Measurements from ENCODE around the gene STX5. TPM values are rescaled to one million over a fixed set of nuclear protein-coding genes. Genes with fewer than 3 reads are reported as not detected.

STX5 gene
- total and polyA plus RNA-seq, 8 donors = 18.6 to 31.2 (median 26.9) TPM

GRCh38 chr11:62817129-62817528 is 14.7 kb downstream of the STX5 start:
- 90% methylated on average over 4 of the region's 4 CpGs for WGBS, 2 donors
- FAIRE-seq (no peak), ATAC-seq (no peak), DNase-seq (no peak)
- Histone ChIP-seq H3K27me3 (no peaks in the 10 kb centered on the region), H3K4me1 (no peaks in the 10 kb centered on the region), H3K9me3 (no peaks in the 10 kb centered on the region), H3K4me3 (no peak overlapping the region), H3K36me3 (peaks cover 4 to 51% (median 23%) of the 10 kb centered on the region in 3 donors), H3K27ac (no peak overlapping the region)
- intact Hi-C loops (cut with DNase I) = no loop called here
- TF ChIP-seq CTCF (IDR thresholded peaks at IDR 0.05) = no peak

DNA sequence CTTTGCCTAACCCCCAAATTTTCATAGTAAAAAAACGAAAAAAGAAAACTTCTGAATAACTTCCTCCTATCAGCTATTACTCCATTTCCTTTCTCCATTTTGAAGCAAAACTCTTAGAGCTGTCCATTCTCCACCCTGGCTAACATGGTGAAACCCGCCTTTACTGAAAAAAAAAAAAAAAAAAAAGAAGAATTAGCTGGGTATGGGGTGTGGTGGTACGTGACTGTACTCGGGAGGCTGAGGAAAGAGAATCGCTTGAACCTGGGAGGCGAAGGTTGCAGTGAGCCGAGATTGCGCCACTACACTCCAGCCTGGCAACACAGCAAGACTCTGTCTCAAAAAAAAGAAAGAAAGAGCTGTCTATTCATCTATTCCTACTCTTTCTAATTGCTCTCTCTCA is 15.3 kb downstream of the STX5 start:
- no peaks in the 10 kb centered on the region for H3K4me1 ChIP-seq
- 87 to 92% methylated on average over 8 of the region's 8 CpGs for WGBS, 2 donors
- DNase-seq (peak in 1 of 6 donors; percentile 6), ATAC-seq (no peak), FAIRE-seq (no peak)
- H3K9me3 ChIP-seq = no peaks in the 10 kb centered on the region
- H3K4me3 ChIP-seq = no peak overlapping the region
- peak overlapping the region in 1 of 4 donors; percentile 33 for H3K27ac ChIP-seq
- no peak for TF ChIP-seq CTCF (IDR thresholded peaks at IDR 0.05)
- intact Hi-C loops (cut with DNase I) = no loop called here
- no peaks in the 10 kb centered on the region for H3K27me3 ChIP-seq
- peaks cover 4 to 45% (median 19%) of the 10 kb centered on the region in 3 donors for H3K36me3 ChIP-seq

- Histone ChIP-seq H3K27me3 (no peaks in the 10 kb centered on the region), H3K4me1 (no peaks in the 10 kb centered on the region), H3K4me3 (no peak overlapping the region), H3K27ac (no peak overlapping the region), H3K36me3 (peaks cover 0 to 8% (median 5%) of the 10 kb centered on the region in 3 donors), H3K9me3 (no peaks in the 10 kb centered on the region)
- no peak for FAIRE-seq
- DNase-seq = no peak
- 82 to 91% methylated on average over 2 of the region's 2 CpGs for WGBS, 2 donors
- no peak for ATAC-seq
- TF ChIP-seq CTCF (IDR thresholded peaks at IDR 0.05) = no peak
- intact Hi-C loops (cut with DNase I) = no loop called here
Observed at GRCh38 chr11:62811659-62812058, 20.2 kb downstream of the STX5 start.

DNA sequence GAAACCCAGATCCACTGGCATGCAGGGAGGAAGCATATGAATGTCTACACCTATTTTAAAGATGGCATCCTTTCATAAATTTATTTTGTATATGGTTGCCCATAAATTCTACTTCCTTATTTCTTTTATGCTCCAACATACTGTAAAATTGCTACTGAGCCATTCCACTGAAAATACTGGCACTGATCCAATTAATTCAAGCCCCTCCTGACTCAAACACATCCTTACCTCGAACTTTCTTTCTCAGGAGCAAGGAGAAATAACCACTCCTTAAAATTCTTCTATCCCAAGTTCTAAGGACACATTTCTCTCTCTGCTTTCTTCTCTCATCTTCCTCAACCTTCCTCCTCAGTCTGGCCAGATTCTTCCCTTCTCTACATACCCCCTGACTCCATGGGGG is 21.1 kb downstream of the STX5 start:
- Histone ChIP-seq H3K27ac (no peak overlapping the region), H3K4me1 (peaks cover 0 to 5% (median 0%) of the 10 kb centered on the region in 3 donors), H3K9me3 (no peaks in the 10 kb centered on the region), H3K27me3 (no peaks in the 10 kb centered on the region), H3K36me3 (peaks cover 0 to 2% (median under 1%) of the 10 kb centered on the region in 3 donors), H3K4me3 (no peak overlapping the region)
- TF ChIP-seq CTCF (IDR thresholded peaks at IDR 0.05) = no peak
- WGBS, 2 donors = 39 to 48% methylated on average over 1 of the region's 1 CpG
- DNase-seq = no peak
- intact Hi-C loops (cut with DNase I) = no loop called here
- no peak for ATAC-seq
- no peak for FAIRE-seq

- intact Hi-C loops (cut with DNase I) = no loop called here
- peak in 1 of 6 donors; percentile 15 for DNase-seq
- WGBS, 2 donors = 64 to 69% methylated on average over 5 of the region's 5 CpGs
- Histone ChIP-seq H3K4me3 (no peak overlapping the region), H3K36me3 (peaks cover 0 to 6% (median 5%) of the 10 kb centered on the region in 3 donors), H3K27ac (peak overlapping the region in 1 of 4 donors; percentile 51), H3K9me3 (no peaks in the 10 kb centered on the region), H3K4me1 (peaks cover 0 to 19% (median 0%) of the 10 kb centered on the region in 3 donors), H3K27me3 (no peaks in the 10 kb centered on the region)
- peak in 1 of 4 donors; percentile 18 for ATAC-seq
- TF ChIP-seq CTCF (IDR thresholded peaks at IDR 0.05) = no peak
- no peak for FAIRE-seq
Observed at GRCh38 chr11:62806611-62807121, 25.2 kb downstream of the STX5 start.

Measured in pancreas (tissue), 10 donors.